G401 (cell line): ENCODE measurements around the gene GPX5. TPM values are rescaled to one million over a fixed set of nuclear protein-coding genes. Genes with fewer than 3 reads are reported as not detected.
"Not testable (repeated sequence)": the region's sequence is repeated elsewhere in the genome, so short reads cannot be mapped to it uniquely, and the experiment has no call there.

Source experiments
- DNase-seq: peaks from one replicate; pipeline ENCODE4 v3.0.0-alpha.2; 2015; ENCODE audit warnings: low spot score
- in situ Hi-C: cut with HindIII; loops from 2 replicates; pipeline ENCODE4 v1.10.0; 2016; ENCODE audit warnings: low sequenced_read_pairs, mixed read lengths
- total RNA-seq: library from RNA; depleted of rRNA; stranded (reverse); fragments of >200 nt; shearing (Covaris generic); gene quantifications from 2 replicates; pipeline ENCODE4 v1.2.3, GENCODE V29; 2014

GPX5 gene
- total RNA-seq, 1 experiment from 2014 or later: not detected

DNA sequence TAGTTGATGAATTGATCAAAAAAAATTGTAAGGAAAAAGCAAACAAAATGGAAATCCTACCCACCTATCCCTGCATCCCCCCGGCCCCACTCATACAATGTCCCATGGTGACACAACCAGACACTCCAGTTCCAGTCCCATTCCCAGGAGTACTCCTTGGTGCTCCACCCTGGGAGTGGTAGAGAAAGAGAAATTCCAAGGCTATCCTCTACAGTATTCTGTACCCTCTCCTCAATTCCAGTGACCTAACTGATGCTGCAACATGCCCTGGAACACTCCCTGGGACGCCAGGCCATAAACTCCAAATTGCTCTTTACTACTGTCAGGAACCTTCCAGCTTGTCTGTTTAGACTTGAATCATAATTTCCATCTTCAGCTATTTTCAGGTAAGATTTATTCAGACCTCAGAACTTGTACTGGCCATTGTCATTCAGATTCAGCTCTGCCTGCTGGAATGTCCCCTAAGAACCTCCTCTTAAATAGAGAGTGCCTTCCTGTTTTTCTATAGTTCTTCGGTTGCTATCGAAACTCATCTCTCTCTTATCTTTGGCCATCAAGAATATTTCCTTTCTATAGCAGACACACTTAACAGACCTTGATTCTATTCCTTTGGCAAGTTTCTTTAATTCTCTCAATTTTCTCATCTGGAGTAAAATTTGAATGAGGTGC, 18.7 kb upstream of the GPX5 start:
- in situ Hi-C loops: no loop called here
- no peak for DNase-seq

DNA sequence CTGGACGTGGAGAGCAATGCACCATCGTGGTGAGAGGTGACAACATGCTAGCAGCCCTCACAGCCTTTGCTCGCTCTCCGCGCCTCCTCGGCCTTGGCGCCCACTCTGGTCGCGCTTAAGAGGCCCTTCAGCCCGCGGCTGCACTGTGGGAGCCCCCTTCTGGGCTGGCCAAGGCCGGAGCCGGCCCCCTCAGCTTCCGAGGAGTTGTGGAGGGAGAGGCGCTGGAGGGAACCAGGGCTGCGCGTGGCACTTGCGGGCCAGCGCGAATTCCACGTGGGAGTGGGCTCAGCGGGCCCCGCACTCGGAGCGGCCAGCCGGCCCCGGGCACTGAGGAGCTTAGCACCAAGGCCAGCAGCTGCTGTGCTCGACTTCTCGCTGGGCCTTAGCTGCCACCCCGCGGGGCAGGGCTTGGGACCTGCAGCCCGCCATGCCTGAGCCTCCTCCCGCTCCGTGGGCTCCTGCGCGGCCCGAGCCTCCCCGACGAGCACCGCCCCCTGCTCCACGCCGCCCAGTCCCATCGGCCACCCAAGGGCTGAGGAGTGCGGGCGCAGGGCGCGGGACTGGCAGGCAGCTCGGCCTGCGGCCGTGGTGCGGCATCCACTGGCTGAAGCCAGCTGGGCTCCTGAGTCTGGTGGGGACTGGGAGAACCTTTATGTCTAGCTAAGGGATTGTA, 13.9 kb upstream of the GPX5 start:
- no peak for DNase-seq
- in situ Hi-C loops: no loop called here

DNA sequence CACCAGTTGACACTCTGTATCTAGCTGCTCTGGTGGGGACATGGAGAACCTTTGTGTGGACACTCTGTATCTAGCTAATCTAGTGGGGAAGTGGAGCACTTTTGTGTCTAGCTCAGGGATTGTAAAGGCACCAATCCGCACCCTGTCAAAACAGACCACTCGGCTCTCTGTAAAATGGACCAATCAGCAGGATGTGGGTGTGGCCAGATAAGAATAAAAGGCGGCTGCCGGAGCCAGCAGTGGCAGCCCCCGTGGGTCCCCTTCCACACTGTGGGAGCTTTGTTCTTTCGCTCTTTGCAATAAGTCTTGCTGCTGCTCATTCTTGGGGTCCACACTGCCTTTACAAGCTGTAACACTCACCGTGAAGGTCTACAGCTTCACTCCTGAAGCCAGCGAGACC, 13.3 kb upstream of the GPX5 start:
- in situ Hi-C loops, DNase-seq: not testable (repeated sequence)

DNA sequence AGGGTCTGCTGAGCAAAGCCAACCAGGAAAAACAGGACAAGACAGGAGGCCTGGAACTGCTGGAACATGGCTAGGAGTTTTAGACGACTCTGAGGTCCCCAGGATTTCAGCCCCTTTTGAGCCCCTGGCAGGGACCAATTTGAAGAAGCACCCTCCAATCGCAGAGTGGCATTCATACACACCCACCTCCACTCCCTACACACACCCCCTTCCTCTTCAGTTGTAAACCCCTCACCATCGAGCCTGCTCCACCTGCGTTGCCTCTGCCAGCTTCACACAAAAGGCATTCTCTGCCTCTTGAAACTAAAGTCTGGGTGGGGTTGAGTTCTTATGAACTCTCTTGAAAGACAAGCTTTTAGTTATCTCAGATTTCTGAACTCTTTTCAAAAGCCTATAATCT, 10.0 kb upstream of the GPX5 start, which contains the start of gene GPX6:
GPX6 (minus strand) TSS at position 118 of the 400 bp plus-strand sequence; CDS start at position 68, 50 bp downstream.
- no peak for DNase-seq
- in situ Hi-C loops: no loop called here

DNA sequence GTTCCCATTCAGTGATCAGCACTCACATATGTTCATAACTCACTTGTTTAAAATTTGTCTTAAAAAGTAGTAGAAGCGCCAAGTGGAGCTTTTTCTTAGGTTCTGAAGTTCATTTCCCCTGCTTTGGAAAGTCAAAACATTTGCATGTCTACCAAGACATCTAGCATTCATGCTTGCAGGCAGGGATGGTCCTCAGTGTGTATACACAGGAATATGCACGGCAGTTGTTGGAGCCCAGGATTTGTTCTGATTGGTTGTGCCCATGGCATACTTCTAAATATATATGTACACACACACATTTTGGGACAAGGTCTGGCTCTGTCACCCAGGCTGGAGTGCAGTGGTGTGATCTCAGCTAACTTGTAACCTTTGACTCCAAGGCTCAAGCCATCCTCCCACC, 7.7 kb upstream of the GPX5 start:
- no peak for DNase-seq
- in situ Hi-C loops: no loop called here

- in situ Hi-C loops: no loop called here
- no peak for DNase-seq
Observed at GRCh38 chr6:28522594-28523240, 3.0 kb upstream of the GPX5 start.

GRCh38 chr6:28523241-28523622, 2.4 kb upstream of the GPX5 start:
- in situ Hi-C loops: no loop called here
- no peak for DNase-seq

GRCh38 chr6:28530777-28531176, 5.1 kb downstream of the GPX5 start:
- in situ Hi-C loops: no loop called here

DNA sequence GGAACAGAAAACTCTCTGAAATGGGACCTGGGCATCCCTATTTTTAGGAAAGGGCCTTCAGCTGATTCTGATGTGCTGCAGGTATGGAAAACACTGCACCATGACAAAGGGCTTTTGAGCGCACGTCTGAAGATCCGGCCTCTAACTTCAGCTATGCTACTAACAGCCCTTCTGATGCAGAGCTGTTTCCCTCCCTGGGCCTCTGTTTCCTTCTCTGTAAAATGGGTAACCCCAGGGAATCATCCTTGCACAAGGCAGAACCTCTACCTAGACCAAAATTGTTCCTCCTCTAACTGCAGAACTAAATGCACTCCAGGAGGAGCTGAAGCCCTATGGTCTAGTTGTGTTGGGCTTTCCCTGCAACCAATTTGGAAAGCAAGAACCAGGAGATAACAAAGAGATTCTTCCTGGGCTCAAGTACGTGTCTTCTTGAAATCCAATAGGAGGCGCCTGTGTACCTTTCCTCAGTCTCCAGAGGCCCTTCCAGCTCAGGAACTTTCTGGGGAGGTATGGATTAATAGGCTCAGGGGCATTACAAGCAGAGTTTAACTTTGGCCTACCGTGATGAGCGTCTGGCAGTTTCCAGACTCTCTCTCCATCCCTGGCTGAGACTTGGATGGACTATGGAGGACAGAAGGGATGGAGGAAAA, 5.9 kb downstream of the GPX5 start:
- no peak for DNase-seq
- in situ Hi-C loops: no loop called here

More at GRCh38 chr6:28530777-28531176, 5.1 kb downstream of the GPX5 start:
- DNase-seq: no peak

DNA sequence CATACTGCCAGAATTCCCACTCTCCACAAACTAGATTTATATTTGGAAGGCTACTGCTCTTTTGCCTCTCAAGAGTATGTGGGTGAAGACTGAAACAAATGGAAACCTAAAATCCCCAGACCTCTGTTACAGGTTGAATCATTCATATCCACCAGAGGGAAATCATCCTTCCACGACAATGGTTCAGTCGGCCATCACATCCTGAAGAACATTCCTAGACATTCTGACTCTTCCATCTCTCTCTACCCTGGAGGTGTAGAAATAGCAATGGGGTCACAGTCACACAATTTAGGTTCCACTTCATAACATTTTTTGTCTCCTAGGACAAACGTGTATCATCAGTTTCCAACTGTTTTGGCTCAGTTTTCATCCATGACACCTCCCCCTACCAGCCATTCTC, 8.6 kb downstream of the GPX5 start:
- no peak for DNase-seq
- in situ Hi-C loops: no loop called here

- in situ Hi-C loops: no loop called here
- no peak for DNase-seq
Observed at GRCh38 chr6:28534875-28535274, 9.2 kb downstream of the GPX5 start.

- in situ Hi-C loops: no loop called here
- DNase-seq: peak; percentile 25
Observed at GRCh38 chr6:28537065-28537464, 11.4 kb downstream of the GPX5 start.

DNA sequence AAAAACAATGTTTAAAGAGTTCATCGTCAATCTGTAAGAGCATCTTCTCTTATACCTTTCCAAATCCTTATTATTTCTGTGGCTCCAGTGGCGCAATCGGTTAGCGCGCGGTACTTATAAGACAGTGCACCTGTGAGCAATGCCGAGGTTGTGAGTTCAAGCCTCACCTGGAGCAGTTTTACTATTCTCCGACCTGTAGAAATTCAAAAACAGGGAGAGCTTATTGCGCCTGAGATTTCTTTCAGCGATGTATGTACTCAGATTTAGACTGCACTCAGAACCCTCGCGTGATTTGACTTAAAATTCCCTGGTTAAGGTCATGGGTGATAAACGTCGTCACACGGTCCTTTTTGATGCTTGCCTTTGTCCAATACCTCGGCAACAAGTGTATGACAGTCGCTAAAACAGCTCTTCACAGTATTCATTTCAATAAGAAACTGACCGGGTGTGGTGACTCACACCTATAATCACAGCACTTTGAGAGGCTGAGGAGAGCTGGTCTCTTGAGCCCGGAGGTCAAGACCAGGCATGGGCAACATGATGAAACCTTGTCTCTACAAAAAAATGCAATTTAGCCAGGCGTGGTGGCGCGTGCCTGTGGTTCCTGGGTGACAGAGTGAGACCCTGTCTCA, 11.9 kb downstream of the GPX5 start:
- in situ Hi-C loops: no loop called here
- peak; percentile 52 for DNase-seq

- in situ Hi-C loops: no loop called here
- DNase-seq: no peak
Observed at GRCh38 chr6:28541996-28542395, 16.3 kb downstream of the GPX5 start.

GRCh38 chr6:28542440-28543296, 17.0 kb downstream of the GPX5 start:
- DNase-seq: peak; percentile 77
- in situ Hi-C loops: no loop called here

DNA sequence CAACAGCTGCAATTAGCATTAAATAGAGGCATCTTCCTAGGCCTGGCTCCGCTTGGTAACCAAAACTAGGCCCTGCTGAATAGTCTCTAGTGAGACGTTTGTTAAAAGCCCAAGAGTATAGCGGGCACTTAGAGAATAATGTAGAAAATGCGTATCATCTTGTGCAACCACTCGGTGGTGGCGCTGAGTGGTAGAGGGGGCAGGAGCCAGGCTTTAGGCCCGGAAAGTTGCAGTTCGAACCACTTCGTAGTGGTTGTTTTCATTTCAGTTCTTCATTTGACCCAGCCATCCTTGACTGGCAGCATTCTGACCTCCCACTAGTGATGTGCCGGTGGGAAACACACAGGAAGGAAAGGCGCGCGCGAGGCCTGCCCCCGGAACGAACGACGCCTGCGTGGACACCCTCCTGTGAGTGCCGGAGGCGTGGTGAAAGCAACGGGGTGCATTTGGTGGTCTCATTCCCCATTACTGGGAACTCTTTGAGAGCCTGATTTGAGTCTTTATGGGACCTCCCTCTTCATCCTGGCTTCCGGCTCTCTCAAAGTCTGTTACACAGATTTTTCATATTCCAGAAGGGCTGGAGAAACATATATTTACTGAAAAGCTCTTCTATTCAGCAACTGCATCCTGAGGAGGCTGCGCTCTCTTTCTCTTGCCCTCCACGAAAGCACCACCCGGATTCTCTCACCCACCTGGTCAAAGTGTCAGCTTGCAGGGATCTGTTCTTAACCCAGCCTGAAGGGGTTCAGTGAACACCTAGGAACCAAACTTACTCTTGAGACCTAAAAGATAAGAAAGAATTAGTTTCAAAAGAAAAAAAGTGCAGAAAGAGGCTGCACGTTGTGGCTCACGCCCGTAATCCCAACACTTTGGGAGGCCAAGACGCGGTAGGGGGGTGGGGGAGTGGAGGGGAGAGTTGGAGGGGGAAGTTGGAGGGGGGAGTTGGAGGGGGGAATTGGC, 18.2 kb downstream of the GPX5 start:
- in situ Hi-C loops: no loop called here
- peak; percentile 13 for DNase-seq

DNA sequence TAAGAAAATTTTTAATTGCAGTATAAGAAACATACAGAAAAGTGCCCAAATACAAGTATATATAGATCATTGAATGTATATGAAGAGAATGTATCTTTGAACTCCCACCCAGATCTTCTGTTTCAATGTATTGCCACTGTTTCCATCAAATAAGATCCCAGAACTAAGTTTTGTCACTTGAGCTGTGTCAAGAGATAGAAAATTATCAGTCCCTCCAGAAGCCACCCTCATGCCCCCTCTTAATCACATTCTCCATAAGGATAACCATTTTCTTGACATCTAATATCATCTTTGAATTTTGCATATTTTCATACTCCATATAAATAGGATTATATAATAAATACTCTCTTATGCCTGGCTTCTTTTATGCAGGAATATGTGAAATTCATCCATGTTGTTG, 20.3 kb downstream of the GPX5 start:
- no peak for DNase-seq
- in situ Hi-C loops: no loop called here

GRCh38 chr6:28547003-28547402, 21.3 kb downstream of the GPX5 start:
- in situ Hi-C loops, DNase-seq: not testable (repeated sequence)
